ENCODE measurements around the gene GADD45A.

- TF ChIP-seq CTCF (IDR thresholded peaks at IDR 0.05; ENCODE audit: low read depth, low read length, missing input control): no peak
- no peak for TF ChIP-seq YY1 (IDR thresholded peaks at IDR 0.05)
- TF ChIP-seq REST (IDR thresholded peaks at IDR 0.05): no peak
- no peak for TF ChIP-seq TAF1 (conservative IDR thresholded peaks at IDR 0.05)
Measured at GRCh38 chr1:67715819-67716218, 30.8 kb downstream of the GADD45A start.
